GM23338 (cell line): ENCODE results near the gene S100A3. TPM values are rescaled to one million over a fixed set of nuclear protein-coding genes. Genes with fewer than 3 reads are reported as not detected.

Experiments used
- ATAC-seq: fragments of 200-7000 bp; cut with Tn5 transposase; 3 replicates; pipeline ENCODE4 v1.9.1; 2020
- DNase-seq: peaks from one replicate; pipeline ENCODE4 v3.0.0-alpha.2; 2015; ENCODE audit warnings: low spot score
- H2AFZ ChIP-seq: fragments of 200-600 bp; sonication (generic); 2 replicates; pipeline ENCODE4 v1.8.0; 2016; ENCODE audit warnings: antibody characterized with exemption, mild to moderate bottlenecking, moderate library complexity
- H3F3A ChIP-seq: fragments of 200-600 bp; sonication (generic); replicated peaks from 2 replicates; pipeline ENCODE4 v1.8.0; 2017; ENCODE audit warnings: antibody characterized with exemption, mixed run types, low read depth
- H3K27ac ChIP-seq: fragments of 200-600 bp; sonication (generic); 2 replicates; pipeline ENCODE4 v1.6.1; 2016; ENCODE audit warnings: low read depth
- H3K27me3 ChIP-seq: fragments of 200-600 bp; sonication (generic); 2 replicates; pipeline ENCODE4 v1.8.0; 2016; ENCODE audit warnings: mild to moderate bottlenecking, mixed run types, moderate library complexity; ENCODE audit not compliant: insufficient read depth
- H3K36me3 ChIP-seq: fragments of 200-600 bp; sonication (generic); 2 replicates; pipeline ENCODE4 v1.8.0; 2016; ENCODE audit warnings: mild to moderate bottlenecking; ENCODE audit not compliant: insufficient read depth
- H3K4me1 ChIP-seq: fragments of 200-600 bp; sonication (generic); 2 replicates; pipeline ENCODE4 v1.8.0; 2016; ENCODE audit warnings: mild to moderate bottlenecking, moderate library complexity; ENCODE audit not compliant: insufficient read depth
- H3K4me2 ChIP-seq: fragments of 200-600 bp; sonication (generic); 2 replicates; pipeline ENCODE4 v1.7.1; 2017; ENCODE audit warnings: mixed run types
- H3K4me3 ChIP-seq: fragments of 200-600 bp; sonication (generic); 2 replicates; pipeline ENCODE4 v1.6.1; 2016; ENCODE audit warnings: mixed run types
- H3K79me2 ChIP-seq: fragments of 200-600 bp; sonication (generic); replicated peaks from 2 replicates; pipeline ENCODE4 v1.8.0; 2017; ENCODE audit warnings: mild to moderate bottlenecking; ENCODE audit not compliant: insufficient read depth
- H3K9me2 ChIP-seq: fragments of 200-600 bp; sonication (generic); 2 replicates; pipeline ENCODE4 v1.8.0; 2017; ENCODE audit not compliant: insufficient read depth
- H4K20me1 ChIP-seq: fragments of 200-600 bp; sonication (generic); replicated peaks from 2 replicates; pipeline ENCODE4 v1.8.0; 2017; ENCODE audit warnings: mild to moderate bottlenecking; ENCODE audit not compliant: insufficient read depth
- H3K27ac Mint-ChIP-seq: 2 replicates; pipeline ENCODE4 v1.8.0; 2020; ENCODE audit warnings: inconsistent platforms, mild to moderate bottlenecking, moderate library complexity, mixed read lengths
- H3K27me3 Mint-ChIP-seq: 3 replicates; pipeline ENCODE4 v1.8.0; 2022; ENCODE audit warnings: low read depth, mild to moderate bottlenecking, moderate library complexity, mixed read lengths, inconsistent platforms; ENCODE audit not compliant: insufficient read depth, poor library complexity
- H3K36me3 Mint-ChIP-seq: 3 replicates; pipeline ENCODE4 v1.8.0; 2021; ENCODE audit warnings: low read depth, mild to moderate bottlenecking, inconsistent platforms, moderate library complexity, mixed read lengths
- H3K4me1 Mint-ChIP-seq: 3 replicates; pipeline ENCODE4 v1.8.0; 2020; ENCODE audit warnings: mild to moderate bottlenecking, inconsistent platforms, mixed read lengths
- H3K4me3 Mint-ChIP-seq: 3 replicates; pipeline ENCODE4 v1.8.0; 2021; ENCODE audit warnings: moderate library complexity, mild to moderate bottlenecking, inconsistent platforms, mixed read lengths
- H3K9me3 Mint-ChIP-seq: 3 replicates; pipeline ENCODE4 v1.8.0; 2020; ENCODE audit warnings: moderate library complexity, mild to moderate bottlenecking, inconsistent platforms, mixed read lengths
- CTCF ChIP-seq, 2 experiments: fragments of 200-600 bp in 1 of 2; sonication (generic) in 1 of 2; conservative IDR thresholded peaks; 2 replicates each; pipeline versions ENCODE4 v1.5.1 to v1.6.1; 2016 to 2017; ENCODE audit warnings: antibody characterized with exemption in 2 of 2, low read depth in 2 of 2, mild to moderate bottlenecking in 2 of 2, moderate library complexity in 1 of 2
- ETS1 ChIP-seq: IDR thresholded peaks from 2 replicates; pipeline ENCODE4 v1.6.1; 2016; ENCODE audit warnings: antibody characterized with exemption
- EZH2 ChIP-seq: fragments of 200-600 bp; sonication (generic); IDR thresholded peaks from one replicate; pipeline ENCODE4 v1.8.0; 2017; ENCODE audit warnings: antibody characterized with exemption, mild to moderate bottlenecking, low read depth; ENCODE audit not compliant: unreplicated experiment
- EZH2phosphoT487 ChIP-seq: fragments of 200-600 bp; sonication (generic); IDR thresholded peaks from one replicate; pipeline ENCODE4 v1.8.1; 2018; ENCODE audit warnings: antibody characterized with exemption; ENCODE audit not compliant: unreplicated experiment
- JUNB ChIP-seq: IDR thresholded peaks from one replicate; pipeline ENCODE4 v1.6.1; 2016; ENCODE audit warnings: antibody characterized with exemption; ENCODE audit not compliant: unreplicated experiment
- POLR2AphosphoS5 ChIP-seq: IDR thresholded peaks from 2 replicates; pipeline ENCODE4 v1.6.1; 2016; ENCODE audit warnings: antibody characterized with exemption, low read depth
- ZNF114 ChIP-seq: fragments of 250-450 bp; sonication (Bioruptor Pico); IDR thresholded peaks from 2 replicates; pipeline ENCODE4 v1.5.0; 2020; ENCODE audit warnings: mild to moderate bottlenecking, moderate library complexity
- ZNF331 ChIP-seq: fragments of 250-450 bp; sonication (Bioruptor Pico); IDR thresholded peaks from 2 replicates; pipeline ENCODE4 v1.5.0; 2020; ENCODE audit warnings: low read depth, mild to moderate bottlenecking, moderate library complexity
- ZNF462 ChIP-seq: fragments of 250-450 bp; sonication (Bioruptor Pico); IDR thresholded peaks from 2 replicates; pipeline ENCODE4 v1.5.0; 2020; ENCODE audit warnings: mild to moderate bottlenecking, moderate library complexity
- polyA plus RNA-seq: library from polyadenylated mRNA; unstranded; fragments of >200 nt; fragmentation: Nextera tagmentation; extraction: Ambion mirVana; gene quantifications from 2 replicates; pipeline ENCODE4 v1.2.1, GENCODE V29; 2016
- total RNA-seq: library from RNA; depleted of rRNA; stranded (reverse); fragments of >200 nt; shearing (Covaris generic); gene quantifications from 2 replicates; pipeline ENCODE4 v1.2.3, GENCODE V29; 2014
- TF ChIP-seq, protein P1 (sequence below): IDR thresholded peaks from one replicate; pipeline ENCODE4 v1.6.1; 2018; ENCODE audit warnings: antibody characterized with exemption; ENCODE audit not compliant: unreplicated experiment

Gene S100A3
- total and polyA plus RNA-seq, 2 experiments from 2014 or later, result not detected

- TF ChIP-seq ZNF462 (CRISPR knock-in tag) (no peak), ETS1 (no peak), EZH2 (no peak)
These were observed 13.6 kb downstream of the S100A3 start, which contains the start of gene S100A6 (continued) for GRCh38 chr1:153535242-153536011.

GRCh38 chr1:153534925-153535241 is 14.2 kb downstream of the S100A3 start:
- no peaks in the 10 kb centered on the region for H4K20me1 ChIP-seq
- H3K36me3 ChIP-seq, result no peaks in the 10 kb centered on the region
- H3K9me3 Mint-ChIP-seq, result no peaks in the 10 kb centered on the region
- no peak overlapping the region for H3K27ac Mint-ChIP-seq
- H3K4me3 Mint-ChIP-seq, result no peak overlapping the region
- peaks cover 16% of the 10 kb centered on the region; the same call in 1 of the 2 replicates for H3F3A ChIP-seq
- H2AFZ ChIP-seq, result no peak overlapping the region
- DNase-seq, result no peak
- ATAC-seq, result no peak
- H3K36me3 Mint-ChIP-seq, result no peaks in the 10 kb centered on the region; the same call in 2 of the 3 replicates
- H3K9me2 ChIP-seq, result no peaks in the 10 kb centered on the region
- H3K4me1 Mint-ChIP-seq, result peaks cover 43% of the 10 kb centered on the region
- 0 out of 2 replicates have a peak overlapping the region, but pooled peaks have one; percentile 63 for H3K4me3 ChIP-seq
- no peaks in the 10 kb centered on the region for H3K79me2 ChIP-seq
- H3K4me1 ChIP-seq, result peaks cover 37% of the 10 kb centered on the region
- H3K27me3 Mint-ChIP-seq, result peaks cover 35% of the 10 kb centered on the region
- peaks cover 32% of the 10 kb centered on the region for H3K27me3 ChIP-seq
- H3K4me2 ChIP-seq, result peak overlapping the region; percentile 87; the same call in 1 of the 2 replicates
- H3K27ac ChIP-seq, result no peak overlapping the region
- TF ChIP-seq ETS1 (no peak), EZH2 (no peak), CTCF (conservative IDR thresholded peaks at IDR 0.05; ENCODE audit: low read depth in 2 of 2) (no peak), ZNF114 (CRISPR knock-in tag) (no peak), JUNB (no peak), POLR2AphosphoS5 (no peak), EZH2phosphoT487 (no peak), ZNF331 (CRISPR knock-in tag) (no peak)
- TF ChIP-seq, protein P1, sequence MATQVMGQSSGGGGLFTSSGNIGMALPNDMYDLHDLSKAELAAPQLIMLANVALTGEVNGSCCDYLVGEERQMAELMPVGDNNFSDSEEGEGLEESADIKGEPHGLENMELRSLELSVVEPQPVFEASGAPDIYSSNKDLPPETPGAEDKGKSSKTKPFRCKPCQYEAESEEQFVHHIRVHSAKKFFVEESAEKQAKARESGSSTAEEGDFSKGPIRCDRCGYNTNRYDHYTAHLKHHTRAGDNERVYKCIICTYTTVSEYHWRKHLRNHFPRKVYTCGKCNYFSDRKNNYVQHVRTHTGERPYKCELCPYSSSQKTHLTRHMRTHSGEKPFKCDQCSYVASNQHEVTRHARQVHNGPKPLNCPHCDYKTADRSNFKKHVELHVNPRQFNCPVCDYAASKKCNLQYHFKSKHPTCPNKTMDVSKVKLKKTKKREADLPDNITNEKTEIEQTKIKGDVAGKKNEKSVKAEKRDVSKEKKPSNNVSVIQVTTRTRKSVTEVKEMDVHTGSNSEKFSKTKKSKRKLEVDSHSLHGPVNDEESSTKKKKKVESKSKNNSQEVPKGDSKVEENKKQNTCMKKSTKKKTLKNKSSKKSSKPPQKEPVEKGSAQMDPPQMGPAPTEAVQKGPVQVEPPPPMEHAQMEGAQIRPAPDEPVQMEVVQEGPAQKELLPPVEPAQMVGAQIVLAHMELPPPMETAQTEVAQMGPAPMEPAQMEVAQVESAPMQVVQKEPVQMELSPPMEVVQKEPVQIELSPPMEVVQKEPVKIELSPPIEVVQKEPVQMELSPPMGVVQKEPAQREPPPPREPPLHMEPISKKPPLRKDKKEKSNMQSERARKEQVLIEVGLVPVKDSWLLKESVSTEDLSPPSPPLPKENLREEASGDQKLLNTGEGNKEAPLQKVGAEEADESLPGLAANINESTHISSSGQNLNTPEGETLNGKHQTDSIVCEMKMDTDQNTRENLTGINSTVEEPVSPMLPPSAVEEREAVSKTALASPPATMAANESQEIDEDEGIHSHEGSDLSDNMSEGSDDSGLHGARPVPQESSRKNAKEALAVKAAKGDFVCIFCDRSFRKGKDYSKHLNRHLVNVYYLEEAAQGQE, result no peak
